Activated T-cell treated with anti-CD3 and anti-CD28 coated beads for 48 hours (primary cell): ENCODE data around the gene ACTRT2.

Source experiments
- DNase-seq: peaks from one replicate; pipeline ENCODE4 v3.0.0-alpha.2; 2020; ENCODE audit warnings: low read depth

Gene ACTRT2

GRCh38 chr1:3033040-3033789 is 11.9 kb downstream of the ACTRT2 start:
- DNase-seq: peak; percentile 12

DNA sequence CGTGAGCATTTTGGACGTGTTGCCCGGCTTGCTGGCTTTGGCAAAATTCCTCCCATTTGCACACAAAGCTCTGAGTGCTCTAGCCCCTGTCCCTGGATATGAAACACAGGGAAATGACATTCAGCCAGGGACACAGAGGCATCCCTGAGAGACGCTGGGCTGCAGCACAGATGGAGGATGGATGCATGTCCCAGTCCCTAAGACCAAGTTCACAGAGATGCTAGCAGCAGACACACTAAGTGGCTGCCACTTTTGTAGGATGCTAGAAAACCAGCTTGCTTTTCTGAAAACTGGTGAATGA is 12.5 kb downstream of the ACTRT2 start:
- no peak for DNase-seq

- no peak for DNase-seq
Observed at GRCh38 chr1:3034162-3034561, 12.9 kb downstream of the ACTRT2 start.

DNA sequence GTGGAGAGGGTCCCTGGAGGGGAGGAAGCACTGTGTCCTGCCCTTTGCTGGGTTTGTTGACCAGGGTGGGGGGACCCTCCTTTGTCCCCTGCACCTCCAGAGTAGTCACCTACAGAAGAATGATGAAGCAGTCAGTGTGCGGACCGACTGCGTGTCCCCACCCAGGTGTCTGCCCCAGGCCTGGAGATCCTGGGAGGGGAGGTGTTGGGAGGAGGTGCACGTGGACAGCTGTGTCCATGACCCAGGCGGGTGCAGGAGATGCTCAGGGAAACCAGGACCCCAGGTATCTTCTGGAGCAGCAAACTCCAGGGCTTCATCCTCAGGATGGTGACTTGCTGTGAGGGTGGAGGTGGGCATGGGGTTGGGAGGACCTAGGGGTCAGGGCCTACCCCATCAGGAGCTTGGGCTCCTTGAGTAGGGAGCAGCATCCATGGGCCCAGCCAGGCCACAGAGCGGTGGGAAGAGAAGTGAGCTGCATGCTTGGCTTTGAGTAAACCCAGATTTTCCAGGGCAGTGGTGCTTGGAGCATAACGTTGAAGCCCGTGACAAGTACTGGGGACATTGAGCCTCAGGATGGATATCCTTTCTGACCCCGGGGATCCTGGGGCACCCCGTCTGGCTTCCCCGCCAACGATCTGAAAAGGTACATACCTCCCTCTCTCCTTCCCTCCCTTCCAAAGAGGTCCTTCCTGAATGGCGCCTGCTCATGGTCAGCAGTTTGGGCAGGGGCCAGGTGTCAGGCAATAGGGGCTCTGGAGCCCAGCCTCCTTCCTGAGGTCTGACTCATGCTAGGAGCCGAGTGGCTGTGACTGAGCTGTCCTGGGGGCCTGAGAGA is 13.7 kb downstream of the ACTRT2 start:
- no peak for DNase-seq

DNA sequence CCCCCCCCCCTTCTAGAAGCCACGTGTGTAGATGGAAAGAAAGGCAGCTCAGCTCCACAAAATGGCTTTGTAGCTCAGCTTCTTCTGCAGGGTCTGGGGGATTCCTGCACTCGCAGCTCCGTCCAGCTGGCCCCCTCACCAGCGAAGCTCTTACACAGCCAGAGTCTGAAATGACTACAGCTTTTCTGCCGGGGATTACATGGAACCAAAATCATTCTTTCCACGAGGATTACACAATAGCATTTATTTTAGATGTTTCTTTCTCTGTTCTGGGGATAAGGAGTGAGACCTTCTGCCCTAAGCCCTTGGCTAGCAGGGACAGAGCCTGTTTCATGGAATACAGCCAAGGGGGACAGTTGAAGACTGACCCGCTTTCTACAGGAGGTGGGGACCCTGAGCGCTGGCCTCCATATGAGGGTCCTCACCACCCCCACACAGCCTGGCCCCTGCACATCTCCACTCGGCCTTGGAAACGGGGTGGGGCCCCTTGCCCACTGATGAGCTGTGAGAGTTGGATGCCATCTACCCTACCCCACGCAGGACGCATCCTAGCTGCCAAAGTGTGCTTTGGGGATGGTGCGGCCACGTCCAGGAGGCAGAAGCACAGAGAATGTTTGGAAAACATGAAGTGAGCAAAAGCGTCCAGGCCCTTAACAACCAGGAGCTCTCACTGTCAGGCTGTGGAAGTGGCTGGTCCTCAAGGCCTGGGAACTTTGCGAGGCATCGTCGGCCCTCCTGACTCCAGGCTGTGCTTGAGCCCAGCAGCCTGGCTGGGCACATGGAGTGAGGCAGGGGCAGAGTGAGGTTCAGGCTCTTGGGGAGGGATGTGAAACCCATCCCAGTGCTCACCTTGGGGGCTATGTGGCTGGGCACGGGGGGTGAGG is 14.5 kb downstream of the ACTRT2 start:
- no peak for DNase-seq

- no peak for DNase-seq
Observed at GRCh38 chr1:3036447-3037280, 15.4 kb downstream of the ACTRT2 start.

DNA sequence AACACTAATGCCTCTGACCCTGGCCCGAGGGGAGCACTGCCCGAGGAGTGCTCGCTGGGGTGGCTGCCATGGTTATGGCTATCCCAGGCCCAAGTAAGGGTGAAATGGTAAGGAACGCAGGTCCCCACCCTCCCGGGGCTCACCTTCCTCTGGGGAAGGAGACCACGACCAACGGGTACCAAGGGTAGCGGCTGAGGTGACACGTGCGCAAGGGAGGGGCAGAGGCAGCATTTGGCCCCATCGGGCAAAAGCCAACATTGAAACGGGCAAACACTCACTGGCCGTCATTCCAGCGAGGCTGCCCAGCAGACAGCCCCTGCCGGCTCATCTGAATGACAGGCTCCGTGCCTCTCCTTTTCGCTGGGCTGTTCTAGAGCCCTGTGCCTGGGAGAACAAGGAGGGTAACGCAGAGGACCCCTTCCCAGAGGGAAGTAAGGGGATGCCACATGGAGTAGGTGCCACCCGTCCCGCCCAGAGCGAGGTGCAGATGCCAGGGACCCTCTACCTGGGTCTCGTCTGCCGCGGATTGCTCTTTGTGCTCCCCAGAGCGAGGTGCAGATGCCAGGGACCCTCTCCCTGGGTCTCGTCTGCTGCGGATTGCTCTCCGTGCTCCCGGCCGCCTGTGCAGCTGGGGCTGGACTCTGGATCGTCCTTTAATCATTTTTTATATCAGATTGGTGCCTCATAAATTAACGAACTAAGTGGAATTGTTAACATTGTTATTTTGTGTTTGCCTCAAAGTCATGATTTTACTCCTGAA is 16.2 kb downstream of the ACTRT2 start:
- no peak for DNase-seq

DNA sequence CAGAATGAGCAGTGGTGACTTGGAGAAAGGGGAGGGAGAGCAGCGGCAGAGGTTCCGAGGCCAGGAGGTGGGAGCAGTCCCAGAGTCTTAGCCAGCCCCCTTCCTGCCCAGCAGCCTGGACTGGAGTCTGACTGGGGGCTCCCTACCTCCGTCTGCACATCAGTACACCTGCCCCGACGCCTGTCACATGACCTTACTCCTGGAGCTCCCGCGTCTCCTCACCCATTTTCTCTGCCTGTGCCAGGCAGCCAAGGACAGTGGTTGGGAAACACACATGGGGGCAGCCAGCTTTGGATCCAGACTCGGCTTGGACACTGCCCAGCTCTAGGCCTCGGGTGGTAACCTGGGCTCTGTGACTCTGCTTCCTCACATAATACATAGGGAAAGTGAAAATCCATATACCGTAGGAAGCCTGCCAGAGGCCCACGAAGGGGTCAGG is 16.9 kb downstream of the ACTRT2 start:
- DNase-seq: no peak

- DNase-seq: no peak
Observed at GRCh38 chr1:3038571-3039181, 17.4 kb downstream of the ACTRT2 start.

- DNase-seq: no peak
Observed at GRCh38 chr1:3040004-3040403, 18.7 kb downstream of the ACTRT2 start.

DNA sequence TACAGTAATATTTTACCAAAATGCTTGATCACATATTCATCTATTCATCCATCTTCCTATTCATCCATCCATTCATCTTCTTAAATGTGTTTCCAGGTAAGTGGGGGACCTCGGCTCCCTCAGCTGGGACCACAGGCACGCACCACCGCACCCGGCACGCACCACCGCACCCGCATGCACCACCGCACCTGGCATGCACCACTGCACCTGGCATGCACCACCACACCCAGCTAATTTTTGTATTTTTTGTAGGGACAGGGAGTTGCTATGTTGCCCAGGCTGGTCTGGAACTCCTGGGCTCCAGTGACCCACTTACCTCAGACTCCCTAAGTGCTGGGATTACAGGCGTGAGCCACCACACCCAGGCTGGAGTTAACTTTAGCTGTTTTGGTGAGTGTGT is 21.2 kb downstream of the ACTRT2 start:
- DNase-seq: no peak

DNA sequence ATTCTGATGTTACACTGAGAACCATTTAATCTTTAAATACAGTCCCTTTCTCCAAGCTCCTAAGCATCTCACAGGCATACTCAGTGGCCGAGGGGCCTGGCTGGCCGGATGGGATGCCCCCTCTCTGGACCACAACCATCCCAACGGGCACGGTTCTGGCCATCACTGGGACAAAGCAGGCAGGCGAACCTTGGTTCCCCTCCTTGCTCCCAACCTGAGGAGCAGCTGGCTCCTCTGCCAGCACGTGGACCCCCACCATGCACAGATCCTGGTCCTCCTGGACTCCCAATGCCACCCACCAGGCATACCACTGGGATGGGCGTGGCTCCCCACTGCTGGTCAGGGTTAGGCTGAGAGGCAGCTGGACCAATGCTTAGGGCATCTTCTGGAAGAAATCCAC is 27.9 kb downstream of the ACTRT2 start:
- no peak for DNase-seq

- DNase-seq: no peak
Observed at GRCh38 chr1:3049905-3050304, 28.6 kb downstream of the ACTRT2 start.

GRCh38 chr1:3050603-3051002 is 29.3 kb downstream of the ACTRT2 start:
- no peak for DNase-seq

- DNase-seq: no peak
Observed at GRCh38 chr1:3051270-3052268, 30.3 kb downstream of the ACTRT2 start.

- no peak for DNase-seq
Observed at GRCh38 chr1:3052501-3052900, 31.2 kb downstream of the ACTRT2 start.

DNA sequence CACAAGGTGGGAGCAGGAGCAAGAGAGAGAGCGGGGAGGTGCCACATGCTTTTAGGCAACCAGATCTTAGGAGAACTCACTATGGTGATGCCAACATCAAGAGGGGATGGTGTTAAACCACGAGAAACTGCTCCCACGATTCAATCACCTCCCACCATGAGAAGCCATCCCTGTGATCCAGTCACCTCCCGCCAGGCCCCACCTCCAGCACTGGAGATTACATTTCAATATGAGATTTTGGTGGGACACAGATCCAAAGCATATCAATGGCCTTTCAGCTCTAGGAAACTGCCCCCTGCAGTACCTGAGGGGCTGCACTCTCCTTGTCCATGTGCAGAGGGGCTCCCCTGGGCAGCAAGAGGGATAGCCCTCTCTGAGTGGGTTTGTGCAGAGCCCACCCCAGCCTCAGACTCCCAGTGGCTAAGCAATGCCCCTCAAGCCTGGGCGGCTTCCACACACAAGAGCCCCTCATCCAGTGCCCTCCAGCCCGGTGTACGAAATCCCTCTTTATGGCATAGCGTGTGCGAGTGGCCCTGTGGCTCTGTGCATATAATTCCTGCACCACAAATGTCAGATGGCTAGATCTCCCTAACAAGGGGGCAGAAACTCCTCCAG is 32.2 kb downstream of the ACTRT2 start:
- DNase-seq: no peak

DNA sequence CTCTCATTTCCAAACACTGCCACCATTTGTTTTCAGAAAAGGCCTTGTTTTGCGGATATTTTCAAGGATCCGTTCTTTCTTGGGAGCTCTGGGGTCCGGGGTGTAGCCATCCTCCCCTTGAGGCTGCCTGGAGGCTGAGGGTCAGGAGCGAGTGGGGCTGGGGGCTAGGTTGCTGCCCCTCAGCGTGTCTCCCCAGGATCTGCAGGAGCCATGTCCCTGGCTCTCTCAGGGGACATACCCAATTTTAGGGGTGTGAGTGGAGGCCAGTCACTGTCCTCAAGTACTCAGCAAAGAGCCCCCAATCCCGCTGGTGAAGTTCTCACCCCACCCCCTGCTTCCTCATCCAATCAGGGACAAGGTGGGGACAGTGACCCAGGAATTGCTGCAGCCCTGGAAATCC is 32.7 kb downstream of the ACTRT2 start:
- DNase-seq: no peak

DNA sequence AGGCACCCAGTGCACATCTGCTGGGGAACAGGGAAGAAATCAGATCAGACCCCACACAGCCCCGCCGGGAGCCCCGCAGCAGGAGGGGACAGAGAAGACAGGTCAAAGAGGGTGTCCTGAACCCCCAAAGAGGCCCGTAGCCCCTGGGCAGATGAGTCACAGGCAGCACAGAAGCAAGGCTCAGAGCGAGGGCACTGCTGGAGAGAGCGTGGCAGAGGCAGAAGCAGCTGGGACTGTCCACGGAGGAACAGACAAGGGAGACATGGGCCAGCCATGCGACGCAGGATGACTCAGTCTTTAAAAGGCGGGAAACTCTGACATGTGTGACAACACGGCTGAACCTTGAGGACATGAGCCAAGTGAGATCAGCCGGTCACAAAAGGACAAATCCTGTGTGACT is 33.2 kb downstream of the ACTRT2 start:
- no peak for DNase-seq
